Stimulated activated CD8-positive, alpha-beta memory T cell treated with anti-CD3 and anti-CD28 coated beads, Interleukin-12 subunit alpha, Interleukin-12 subunit beta, amount 100 ng/mL, for 1 hour (primary cell): ENCODE results near the gene NEDD9.

Source experiments
- DNase-seq: peaks from one replicate; pipeline ENCODE4 v3.0.0-alpha.2; 2020; ENCODE audit warnings: low read depth

Gene NEDD9

GRCh38 chr6:11141295-11141694 is 91.2 kb downstream of the NEDD9 start:
- DNase-seq = no peak

GRCh38 chr6:11140056-11140455 is 92.4 kb downstream of the NEDD9 start:
- no peak for DNase-seq

- no peak for DNase-seq
These were observed 93.2 kb downstream of the NEDD9 start for GRCh38 chr6:11139051-11139960.

GRCh38 chr6:11136809-11137208 is 95.7 kb downstream of the NEDD9 start:
- no peak for DNase-seq
